HCT116 (cell line): ENCODE data around the gene WNT3A. TPM values are rescaled to one million over a fixed set of nuclear protein-coding genes. Genes with fewer than 3 reads are reported as not detected.

Experiments
- ATAC-seq: fragments of 200-7000 bp; cut with Tn5 transposase; 2 replicates; pipeline ENCODE4 v1.9.1; 2020; ENCODE audit warnings: mild to moderate bottlenecking, moderate library complexity
- BruUV-seq: library from RNA; stranded (reverse); fragments of 400-500 nt; replicated peaks from 2 replicates; lab custom pipeline; 2021; lab: Mats Ljungman, UMichigan
- CTCF ChIA-PET: fragments of 300-600 bp; sonication (Branson Sonifier 250); formaldehyde crosslinking; loops from one replicate; lab custom pipeline; 2021; ENCODE audit warnings: antibody characterized with exemption; lab: Charles Lee
- POLR2A ChIA-PET: fragments of 300-600, 350-600 bp; sonication (Branson Sonifier 250); formaldehyde crosslinking; loops from one replicate; lab custom pipeline; 2021; ENCODE audit warnings: antibody characterized with exemption; lab: Charles Lee
- RAD21 ChIA-PET, 2 experiments: fragments of 300-600 bp; sonication (Branson Sonifier 250); formaldehyde crosslinking; loops; one replicate each; lab custom pipeline; 2023; ENCODE audit warnings: low total read pairs in 2 of 2; ENCODE audit not compliant: uncharacterized antibody in 2 of 2, unreplicated experiment in 2 of 2, low non-redundant PET in 1 of 2; lab: Charles Lee
- DNase-seq: peaks from one replicate; pipeline ENCODE4 v3.0.0-alpha.2; 2010; ENCODE audit warnings: low read depth, low spot score
- H2AFZ ChIP-seq: fragments of 200-600 bp; shearing (Covaris generic), sonication (generic); 2 replicates; pipeline ENCODE4 v1.6.1; 2017; ENCODE audit warnings: low read depth, mixed run types, mixed read lengths, antibody characterized with exemption, low read length; ENCODE audit not compliant: poor library complexity, severe bottlenecking
- H3K27ac ChIP-seq: 2 replicates; pipeline ENCODE4 v1.5.1; 2012; ENCODE audit warnings: low read depth, low read length
- H3K27me3 ChIP-seq: fragments of 200-600 bp; sonication (generic); 2 replicates; pipeline ENCODE4 v1.6.1; 2016; ENCODE audit warnings: mixed run types, low read length, mixed read lengths; ENCODE audit not compliant: insufficient read depth
- H3K36me3 ChIP-seq, 2 experiments: fragments of 200-500 bp in 1 of 2; fragments of 200-600 bp in 1 of 2; sonication (Bioruptor generic) in 1 of 2; sonication (generic) in 1 of 2; 2 replicates each; pipeline versions ENCODE4 v1.5.1 to v1.6.1; 2014 to 2016; ENCODE audit warnings: low read length in 2 of 2, inconsistent platforms in 1 of 2, mixed read lengths in 1 of 2, mixed run types in 1 of 2; ENCODE audit not compliant: insufficient read depth in 2 of 2, control insufficient read depth in 1 of 2
- H3K4me1 ChIP-seq, 2 experiments: fragments of 200-600 bp in 1 of 2; sonication (generic) in 1 of 2; 2 replicates each; pipeline versions ENCODE4 v1.5.1 to v1.6.1; 2012 to 2017; ENCODE audit warnings: low read length in 2 of 2, inconsistent platforms in 1 of 2, mild to moderate bottlenecking in 1 of 2, mixed read lengths in 1 of 2, mixed run types in 1 of 2, moderate library complexity in 1 of 2; ENCODE audit not compliant: insufficient read depth in 2 of 2, control insufficient read depth in 1 of 2
- H3K4me2 ChIP-seq: fragments of 200-600 bp; sonication (generic); 2 replicates; pipeline ENCODE4 v1.6.1; 2017; ENCODE audit warnings: mixed run types, low read length, mixed read lengths
- H3K4me3 ChIP-seq, 2 experiments: fragments of 200-600 bp in 1 of 2; sonication (generic) in 1 of 2; replicated peaks in 1 of 2; 2 replicates each; pipeline ENCODE4 v1.5.1; 2011 to 2016; ENCODE audit warnings: low read length in 2 of 2, control low read depth in 1 of 2, low read depth in 1 of 2, mild to moderate bottlenecking in 1 of 2, mixed read lengths in 1 of 2, mixed run types in 1 of 2
- H3K79me2 ChIP-seq: fragments of 200-600 bp; sonication (generic); 2 replicates; pipeline ENCODE4 v1.6.1; 2017; ENCODE audit warnings: mild to moderate bottlenecking, mixed run types, low read length, moderate library complexity, mixed read lengths; ENCODE audit not compliant: insufficient read depth
- H3K9ac ChIP-seq: fragments of 200-600 bp; sonication (generic); 2 replicates; pipeline ENCODE4 v1.6.1; 2016; ENCODE audit warnings: low read length, mixed read lengths
- H3K9me2 ChIP-seq: fragments of 200-600 bp; sonication (generic), shearing (Covaris generic); 2 replicates; pipeline ENCODE4 v1.6.1; 2017; ENCODE audit warnings: mixed run types, mild to moderate bottlenecking, moderate library complexity; ENCODE audit not compliant: insufficient read depth
- H3K9me3 ChIP-seq, 2 experiments: fragments of 200-500 bp in 1 of 2; fragments of 200-600 bp in 1 of 2; sonication (Bioruptor generic) in 1 of 2; sonication (generic) in 1 of 2; 2 replicates each; pipeline ENCODE4 v1.6.1; 2014 to 2017; ENCODE audit warnings: low read length in 2 of 2, mixed read lengths in 2 of 2, inconsistent platforms in 1 of 2, low read depth in 1 of 2, mild to moderate bottlenecking in 1 of 2, mixed run types in 1 of 2, moderate library complexity in 1 of 2; ENCODE audit not compliant: control insufficient read depth in 1 of 2, insufficient read depth in 1 of 2
- H4K20me1 ChIP-seq: fragments of 200-600 bp; sonication (generic), shearing (Covaris generic); 2 replicates; pipeline ENCODE4 v1.6.1; 2017; ENCODE audit warnings: mixed run types, mild to moderate bottlenecking, moderate library complexity; ENCODE audit not compliant: insufficient read depth
- CBX3 ChIP-seq: IDR thresholded peaks from 2 replicates; pipeline ENCODE4 v1.6.1; 2012; ENCODE audit warnings: low read depth
- CEBPB ChIP-seq: IDR thresholded peaks from 2 replicates; pipeline ENCODE4 v1.6.1; 2012; ENCODE audit warnings: low read depth
- EGR1 ChIP-seq: IDR thresholded peaks from 2 replicates; pipeline ENCODE4 v1.6.1; 2012; ENCODE audit warnings: low read depth
- FOSL1 ChIP-seq: IDR thresholded peaks from 2 replicates; pipeline ENCODE4 v1.6.1; 2012; ENCODE audit warnings: low read depth
- POLR2A ChIP-seq: IDR thresholded peaks from 2 replicates; pipeline ENCODE4 v1.7.0; 2011; ENCODE audit warnings: borderline replicate concordance; ENCODE audit not compliant: insufficient read depth, insufficient read length; ENCODE audit errors: extremely low read depth
- RAD21 ChIP-seq: IDR thresholded peaks from 2 replicates; pipeline ENCODE4 v1.6.1; 2012; ENCODE audit warnings: low read depth, mild to moderate bottlenecking
- REST ChIP-seq: IDR thresholded peaks from 2 replicates; pipeline ENCODE4 v1.6.1; 2012; ENCODE audit warnings: low read depth
- SIN3A ChIP-seq: IDR thresholded peaks from 2 replicates; pipeline ENCODE4 v1.6.1; 2012; ENCODE audit warnings: low read depth
- SRF ChIP-seq: IDR thresholded peaks from 2 replicates; pipeline ENCODE4 v1.6.1; 2012; ENCODE audit warnings: low read depth
- TCF7L2 ChIP-seq: IDR thresholded peaks from 2 replicates; pipeline ENCODE4 v1.7.0; 2011; ENCODE audit warnings: borderline replicate concordance, inconsistent platforms; ENCODE audit not compliant: insufficient read depth, insufficient read length; ENCODE audit errors: extremely low read depth
- YY1 ChIP-seq: IDR thresholded peaks from 2 replicates; pipeline ENCODE4 v1.6.1; 2011; ENCODE audit warnings: low read length, low read depth, moderate library complexity, mild to moderate bottlenecking; ENCODE audit not compliant: insufficient replicate concordance; ENCODE audit errors: extremely low read depth
- ZFX ChIP-seq: fragments of 450-650 bp; IDR thresholded peaks from 2 replicates; pipeline ENCODE4 v1.6.1; 2017
- intact Hi-C: fragments of 100-400 bp; cut with micrococcal nuclease; formaldehyde crosslinking; loops from 2 replicates; pipeline ENCODE4 v1.10.0; 2022
- total RNA-seq: library from RNA; stranded (reverse); gene quantifications from one replicate; pipeline ENCODE4 v1.2.1, GENCODE V29; 2021; ENCODE audit not compliant: unreplicated experiment

WNT3A gene
- total RNA-seq, 1 experiment from 2014 or later: 3.7 TPM

GRCh38 chr1:228101994-228102790 is 95.4 kb downstream of the WNT3A start:
- no TSS peak for BruUV-seq
- Histone ChIP-seq H4K20me1 (no peaks in the 10 kb centered on the region), H3K4me1 (peaks cover 2 to 21% of the 10 kb centered on the region in 2 experiments; a peak in 3 of 4 replicates), H3K9me3 (no peaks in the 10 kb centered on the region), H3K36me3 (peaks cover 12 to 28% of the 10 kb centered on the region in 2 experiments; a peak in 3 of 4 replicates), H3K9me2 (no peaks in the 10 kb centered on the region), H2AFZ (no peak overlapping the region), H3K27me3 (no peaks in the 10 kb centered on the region), H3K79me2 (peaks cover 50% of the 10 kb centered on the region), H3K9ac (peak overlapping the region; percentile 91), H3K4me2 (peak overlapping the region; percentile 94), H3K4me3 (peak overlapping the region; percentile 82 to 91), H3K27ac (peak overlapping the region; percentile 85)
- DNase-seq (no peak), ATAC-seq (peak; percentile 48)
- ChIA-PET CTCF (interaction anchor here (1.0 kb wide), 1 partner anchor 20 kb away, joined by 4 read pairs; the partner anchor contains the start of gene ARF1), POLR2A (interaction anchor here (0.7 kb wide), 1 partner anchor 20 kb away, joined by 3 read pairs; the partner anchor contains the start of gene ARF1), RAD21 (interaction anchor here in 1 of 2 experiments (0.9 kb wide), 1 partner anchor 103 kb away, joined by 3 read pairs; no protein-coding TSS in a partner anchor)
- intact Hi-C loops: loop anchor here (1.0 kb wide), 1 partner anchor 103 kb away; no protein-coding TSS in a partner anchor
- TF ChIP-seq SRF: no peak
- no peak for TF ChIP-seq YY1
- no peak for TF ChIP-seq POLR2A
- TF ChIP-seq SIN3A: no peak
- no peak for TF ChIP-seq ZFX
- no peak for TF ChIP-seq FOSL1
- TF ChIP-seq TCF7L2: no peak
- TF ChIP-seq REST: no peak
- no peak for TF ChIP-seq RAD21
- TF ChIP-seq CEBPB: no peak
- no peak for TF ChIP-seq CBX3
- TF ChIP-seq EGR1: no peak
